GM12865 (cell line): ENCODE data around the gene SMIM31.

ENCODE experiments used
- DNase-seq: peaks from one replicate; pipeline ENCODE4 v3.0.0; 2010; ENCODE audit warnings: low read depth
- H3K4me3 ChIP-seq: 2 replicates; pipeline ENCODE4 v1.5.1; 2011; ENCODE audit warnings: mild to moderate bottlenecking, low read depth, low read length, control low read depth
- CTCF ChIP-seq: IDR thresholded peaks from 2 replicates; pipeline ENCODE4 v1.5.1; 2011; ENCODE audit warnings: low read length, control low read depth, low read depth, inconsistent platforms; ENCODE audit not compliant: insufficient read depth; ENCODE audit errors: missing control alignments

The SMIM31 gene

GRCh38 chr4:164779811-164780216 lies 25.9 kb downstream of the SMIM31 start:
- peak; percentile 96 for TF ChIP-seq CTCF
- H3K4me3 ChIP-seq: no peak overlapping the region
- DNase-seq: peak; percentile 73

GRCh38 chr4:164780839-164781238 lies 26.9 kb downstream of the SMIM31 start:
- H3K4me3 ChIP-seq: no peak overlapping the region
- TF ChIP-seq CTCF: no peak
- no peak for DNase-seq

- H3K4me3 ChIP-seq: no peak overlapping the region
- no peak for TF ChIP-seq CTCF
- no peak for DNase-seq
Measured at GRCh38 chr4:164783976-164784375, 30.0 kb downstream of the SMIM31 start.

GRCh38 chr4:164789047-164789446 lies 35.1 kb downstream of the SMIM31 start:
- TF ChIP-seq CTCF: no peak
- H3K4me3 ChIP-seq: no peak overlapping the region
- no peak for DNase-seq

- no peak for TF ChIP-seq CTCF
- no peak overlapping the region for H3K4me3 ChIP-seq
- no peak for DNase-seq
Measured at GRCh38 chr4:164790249-164790648, 36.3 kb downstream of the SMIM31 start.

- no peak overlapping the region for H3K4me3 ChIP-seq
- TF ChIP-seq CTCF: no peak
- no peak for DNase-seq
Measured at GRCh38 chr4:164799410-164799809, 45.5 kb downstream of the SMIM31 start.

GRCh38 chr4:164800786-164801185 lies 46.9 kb downstream of the SMIM31 start:
- no peak for DNase-seq
- no peak overlapping the region for H3K4me3 ChIP-seq
- no peak for TF ChIP-seq CTCF
